ENCODE data around the gene CAPN5.

The CAPN5 gene

GRCh38 chr11:77121876-77122575 lies 55.3 kb downstream of the CAPN5 start:
- 0 out of 2 replicates have a peak, but pooled peaks cover 4% of the 10 kb centered on the region for H3K27me3 ChIP-seq (ENCODE audit: insufficient read depth, low read length)
- H3K4me1 ChIP-seq (ENCODE audit: insufficient read depth, low read length, severe bottlenecking), result no peaks in the 10 kb centered on the region
- H2AFZ ChIP-seq (ENCODE audit: low read length), result no peak overlapping the region
- no peaks in the 10 kb centered on the region for H3K9me3 ChIP-seq (ENCODE audit: low read length)
- H3K9me2 ChIP-seq (ENCODE audit: low read depth, low read length), result no peaks in the 10 kb centered on the region
- H3K79me2 ChIP-seq (ENCODE audit: insufficient read depth, low read length), result no peaks in the 10 kb centered on the region
- H3K4me2 ChIP-seq (ENCODE audit: low read length), result no peak overlapping the region
- H3K36me3 ChIP-seq (ENCODE audit: insufficient read depth, low read length), result no peaks in the 10 kb centered on the region
- no peak overlapping the region for H3K9ac ChIP-seq (ENCODE audit: low read length)
- H4K20me1 ChIP-seq (ENCODE audit: insufficient read depth, low read length), result no peaks in the 10 kb centered on the region
- no peak for TF ChIP-seq CTCF (IDR thresholded peaks at IDR 0.05; ENCODE audit: low read length)
- TF ChIP-seq EZH2 (IDR thresholded peaks at IDR 0.05; ENCODE audit: borderline replicate concordance, low read length), result no peak
- no peaks in the 10 kb centered on the region for H3F3A ChIP-seq (ENCODE audit: insufficient read depth, low read length)
- H3K4me3 ChIP-seq (ENCODE audit: low read depth, low read length, poor library complexity, severe bottlenecking), result no peak overlapping the region
- H3K27ac ChIP-seq (ENCODE audit: low read depth, low read length, poor library complexity, severe bottlenecking), result no peak overlapping the region

- H3K27ac ChIP-seq (ENCODE audit: low read depth, low read length, poor library complexity, severe bottlenecking), result no peak overlapping the region
- H3K4me2 ChIP-seq (ENCODE audit: low read length), result no peak overlapping the region
- H3K27me3 ChIP-seq (ENCODE audit: insufficient read depth, low read length), result 0 out of 2 replicates have a peak, but pooled peaks cover 4% of the 10 kb centered on the region
- H3F3A ChIP-seq (ENCODE audit: insufficient read depth, low read length), result no peaks in the 10 kb centered on the region
- no peaks in the 10 kb centered on the region for H4K20me1 ChIP-seq (ENCODE audit: insufficient read depth, low read length)
- H3K4me3 ChIP-seq (ENCODE audit: low read depth, low read length, poor library complexity, severe bottlenecking), result no peak overlapping the region
- no peak for TF ChIP-seq EZH2 (IDR thresholded peaks at IDR 0.05; ENCODE audit: borderline replicate concordance, low read length)
- TF ChIP-seq CTCF (IDR thresholded peaks at IDR 0.05; ENCODE audit: low read length), result no peak
- H3K9me2 ChIP-seq (ENCODE audit: low read depth, low read length), result no peaks in the 10 kb centered on the region
- H3K9ac ChIP-seq (ENCODE audit: low read length), result no peak overlapping the region
- H3K4me1 ChIP-seq (ENCODE audit: insufficient read depth, low read length, severe bottlenecking), result no peaks in the 10 kb centered on the region
- no peaks in the 10 kb centered on the region for H3K79me2 ChIP-seq (ENCODE audit: insufficient read depth, low read length)
- H3K9me3 ChIP-seq (ENCODE audit: low read length), result no peaks in the 10 kb centered on the region
- no peaks in the 10 kb centered on the region for H3K36me3 ChIP-seq (ENCODE audit: insufficient read depth, low read length)
- no peak overlapping the region for H2AFZ ChIP-seq (ENCODE audit: low read length)
Observed at GRCh38 chr11:77122576-77123212, 55.9 kb downstream of the CAPN5 start.

GRCh38 chr11:77123591-77123990 lies 56.8 kb downstream of the CAPN5 start:
- no peaks in the 10 kb centered on the region for H4K20me1 ChIP-seq (ENCODE audit: insufficient read depth, low read length)
- TF ChIP-seq EZH2 (IDR thresholded peaks at IDR 0.05; ENCODE audit: borderline replicate concordance, low read length) (no peak), CTCF (IDR thresholded peaks at IDR 0.05; ENCODE audit: low read length) (no peak)
- H3K4me2 ChIP-seq (ENCODE audit: low read length), result no peak overlapping the region

More at GRCh38 chr11:77123591-77123990, 56.8 kb downstream of the CAPN5 start:
- Histone ChIP-seq H3F3A (ENCODE audit: insufficient read depth, low read length) (no peaks in the 10 kb centered on the region), H3K36me3 (ENCODE audit: insufficient read depth, low read length) (no peaks in the 10 kb centered on the region), H3K27ac (ENCODE audit: low read depth, low read length, poor library complexity, severe bottlenecking) (no peak overlapping the region), H3K79me2 (ENCODE audit: insufficient read depth, low read length) (no peaks in the 10 kb centered on the region), H3K9me3 (ENCODE audit: low read length) (no peaks in the 10 kb centered on the region), H3K9me2 (ENCODE audit: low read depth, low read length) (no peaks in the 10 kb centered on the region), H3K9ac (ENCODE audit: low read length) (no peak overlapping the region), H3K27me3 (ENCODE audit: insufficient read depth, low read length) (0 out of 2 replicates have a peak, but pooled peaks cover 4% of the 10 kb centered on the region), H3K4me3 (ENCODE audit: low read depth, low read length, poor library complexity, severe bottlenecking) (no peak overlapping the region), H2AFZ (ENCODE audit: low read length) (no peak overlapping the region), H3K4me1 (ENCODE audit: insufficient read depth, low read length, severe bottlenecking) (no peaks in the 10 kb centered on the region)
